GM13977 (cell line): ENCODE results near the gene AGRN.

ENCODE experiments used
- DNase-seq: peaks from one replicate; pipeline ENCODE4 v3.0.0; 2012; ENCODE audit warnings: low spot score
- in situ Hi-C: fragments of 300-500 bp; cut with MboI; formaldehyde crosslinking; loops from one replicate; pipeline ENCODE4 v1.12.0; 2022; ENCODE audit warnings: low sequenced_read_pairs, low pct_unique_long_range_greater_than_20kb, mixed read lengths, inconsistent platforms; ENCODE audit not compliant: unreplicated experiment
- TF ChIP-seq, protein P1 (sequence below): IDR thresholded peaks from 2 replicates; pipeline ENCODE4 v1.5.1; 2012; ENCODE audit warnings: mild to moderate bottlenecking, control low read depth; ENCODE audit not compliant: insufficient read depth; ENCODE audit errors: extremely low read depth, missing control alignments

Gene AGRN

GRCh38 chr1:978069-978834 is 41.7 kb upstream of the AGRN start:
- in situ Hi-C loops, result loop anchor here (10.0 kb wide), 1 partner anchor 83 kb away; no protein-coding TSS in a partner anchor
- DNase-seq, result no peak
- TF ChIP-seq, protein P1, sequence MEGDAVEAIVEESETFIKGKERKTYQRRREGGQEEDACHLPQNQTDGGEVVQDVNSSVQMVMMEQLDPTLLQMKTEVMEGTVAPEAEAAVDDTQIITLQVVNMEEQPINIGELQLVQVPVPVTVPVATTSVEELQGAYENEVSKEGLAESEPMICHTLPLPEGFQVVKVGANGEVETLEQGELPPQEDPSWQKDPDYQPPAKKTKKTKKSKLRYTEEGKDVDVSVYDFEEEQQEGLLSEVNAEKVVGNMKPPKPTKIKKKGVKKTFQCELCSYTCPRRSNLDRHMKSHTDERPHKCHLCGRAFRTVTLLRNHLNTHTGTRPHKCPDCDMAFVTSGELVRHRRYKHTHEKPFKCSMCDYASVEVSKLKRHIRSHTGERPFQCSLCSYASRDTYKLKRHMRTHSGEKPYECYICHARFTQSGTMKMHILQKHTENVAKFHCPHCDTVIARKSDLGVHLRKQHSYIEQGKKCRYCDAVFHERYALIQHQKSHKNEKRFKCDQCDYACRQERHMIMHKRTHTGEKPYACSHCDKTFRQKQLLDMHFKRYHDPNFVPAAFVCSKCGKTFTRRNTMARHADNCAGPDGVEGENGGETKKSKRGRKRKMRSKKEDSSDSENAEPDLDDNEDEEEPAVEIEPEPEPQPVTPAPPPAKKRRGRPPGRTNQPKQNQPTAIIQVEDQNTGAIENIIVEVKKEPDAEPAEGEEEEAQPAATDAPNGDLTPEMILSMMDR, result no peak

- in situ Hi-C loops, result loop anchor here (10.0 kb wide), 1 partner anchor 84 kb away; no protein-coding TSS in a partner anchor
- no peak for DNase-seq
- TF ChIP-seq, protein P1, result no peak
Measured at GRCh38 chr1:978835-979743, 40.8 kb upstream of the AGRN start.

- no peak for DNase-seq
- TF ChIP-seq, protein P1, result no peak
- in situ Hi-C loops, result loop anchor here (10.0 kb wide), 1 partner anchor 85 kb away; no protein-coding TSS in a partner anchor
Measured at GRCh38 chr1:979744-980072, 40.2 kb upstream of the AGRN start.

DNA sequence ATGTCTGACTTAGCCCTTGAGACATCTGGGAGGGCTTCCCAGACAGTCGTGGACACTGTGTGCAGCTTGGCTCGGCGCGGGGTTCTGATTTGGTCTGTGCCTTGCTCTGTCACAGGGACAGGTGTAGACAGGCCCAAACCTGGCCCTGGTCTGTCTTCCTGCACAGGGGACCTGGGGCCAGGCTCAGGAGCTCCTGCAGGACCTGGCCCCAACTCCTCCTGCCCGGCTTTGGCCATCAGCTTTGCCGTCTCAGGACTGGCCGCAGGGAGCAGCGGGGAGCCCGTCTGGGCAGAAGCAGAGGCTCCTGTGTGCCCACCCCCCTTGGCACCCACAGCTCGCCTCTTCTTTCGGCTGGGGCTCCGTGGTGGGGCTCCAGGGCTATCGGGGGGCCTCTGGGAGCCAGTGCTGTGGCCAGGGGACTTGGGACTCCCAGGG is 39.8 kb upstream of the AGRN start:
- DNase-seq, result no peak
- in situ Hi-C loops, result no loop called here
- TF ChIP-seq, protein P1, result no peak

- in situ Hi-C loops, result no loop called here
Measured at GRCh38 chr1:980602-981395, 39.1 kb upstream of the AGRN start.

DNA sequence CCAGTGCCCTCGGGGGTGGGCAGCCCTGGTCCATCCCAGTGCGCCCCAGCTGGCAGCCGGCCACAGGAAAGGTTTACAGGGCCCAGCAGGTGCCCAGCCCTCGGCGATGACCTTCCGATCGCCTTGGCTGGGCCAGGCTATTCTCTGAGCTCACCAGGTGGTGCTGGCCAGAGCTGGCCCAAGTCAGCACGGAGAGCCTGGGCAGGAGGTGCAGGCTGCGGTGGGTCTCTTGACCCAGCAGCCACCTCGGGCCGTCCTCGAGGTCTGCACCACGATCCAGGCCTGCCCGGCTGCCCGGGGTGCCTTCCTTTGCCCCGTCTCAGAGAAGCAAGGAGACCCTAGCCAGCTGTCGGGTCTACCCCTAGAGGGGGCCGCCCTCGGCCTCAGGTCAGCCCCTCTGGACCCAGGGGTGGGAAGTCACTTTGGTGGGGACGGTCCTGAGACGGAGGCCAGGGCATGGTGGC is 38.4 kb upstream of the AGRN start:
- in situ Hi-C loops, result no loop called here
- no peak for DNase-seq

More at GRCh38 chr1:980602-981395, 39.1 kb upstream of the AGRN start:
- TF ChIP-seq, protein P1, result no peak
- no peak for DNase-seq

More for the DNA sequence above, 38.4 kb upstream of the AGRN start:
- TF ChIP-seq, protein P1, result no peak
